ENCODE data around the gene UBE2V1. TPM values are rescaled to one million over a fixed set of nuclear protein-coding genes. Genes with fewer than 3 reads are reported as not detected.

Gene UBE2V1
- total RNA-seq, 6 donors from 2014 or later: 50.3 to 116 (median 69.9) TPM

GRCh38 chr20:50054626-50055511 is 58.1 kb downstream of the UBE2V1 start:
- Histone ChIP-seq H3K36me3 (no peaks in the 10 kb centered on the region), H3K27me3 (no peaks in the 10 kb centered on the region), H3K4me3 (no peak overlapping the region), H3K9me3 (no peaks in the 10 kb centered on the region), H3K4me1 (peaks cover 0 to 7% (median 2%) of the 10 kb centered on the region in 4 donors), H3K27ac (no peak overlapping the region)
- TF ChIP-seq POLR2AphosphoS5 (IDR thresholded peaks at IDR 0.05) (no peak), EP300 (IDR thresholded peaks at IDR 0.05) (no peak), POLR2A (IDR thresholded peaks at IDR 0.05) (no peak), CTCF (IDR thresholded peaks at IDR 0.05) (no peak)
- peak in 1 of 2 donors; percentile 87 for DNase-seq
- 60 to 62% methylated on average over 9 to 34 of the region's 34 CpGs for WGBS, 2 donors
- peak in 1 of 2 donors; percentile 35 for ATAC-seq (ENCODE audit: low FRiP score in 2 of 2)

GRCh38 chr20:50054231-50054547 is 58.8 kb downstream of the UBE2V1 start:
- Histone ChIP-seq H3K27ac (no peak overlapping the region), H3K27me3 (no peaks in the 10 kb centered on the region), H3K4me1 (peaks cover 0 to 9% (median 8%) of the 10 kb centered on the region in 4 donors), H3K4me3 (no peak overlapping the region), H3K36me3 (no peaks in the 10 kb centered on the region), H3K9me3 (no peaks in the 10 kb centered on the region)
- WGBS, 2 donors: 41 to 59% methylated on average over 3 to 5 of the region's 5 CpGs
- no peak for TF ChIP-seq POLR2A (IDR thresholded peaks at IDR 0.05)
- no peak for TF ChIP-seq POLR2AphosphoS5 (IDR thresholded peaks at IDR 0.05)
- no peak for TF ChIP-seq CTCF (IDR thresholded peaks at IDR 0.05)
- no peak for TF ChIP-seq EP300 (IDR thresholded peaks at IDR 0.05)
- ATAC-seq (ENCODE audit: low FRiP score in 2 of 2): no peak
- DNase-seq: no peak

GRCh38 chr20:50053362-50054230 is 59.4 kb downstream of the UBE2V1 start:
- Histone ChIP-seq H3K4me3 (no peak overlapping the region), H3K36me3 (no peaks in the 10 kb centered on the region), H3K9me3 (no peaks in the 10 kb centered on the region), H3K27me3 (no peaks in the 10 kb centered on the region), H3K4me1 (peaks cover 3 to 15% (median 13%) of the 10 kb centered on the region in 4 donors), H3K27ac (no peak overlapping the region)
- TF ChIP-seq POLR2A (IDR thresholded peaks at IDR 0.05): no peak
- no peak for TF ChIP-seq EP300 (IDR thresholded peaks at IDR 0.05)
- TF ChIP-seq CTCF (IDR thresholded peaks at IDR 0.05): no peak
- TF ChIP-seq POLR2AphosphoS5 (IDR thresholded peaks at IDR 0.05): no peak
- ATAC-seq (ENCODE audit: low FRiP score in 2 of 2) (no peak), DNase-seq (no peak)
- 75 to 83% methylated on average over 19 of the region's 19 CpGs for WGBS, 2 donors

GRCh38 chr20:50052550-50053361 is 60.2 kb downstream of the UBE2V1 start:
- DNase-seq (peak in 1 of 2 donors; percentile 81), ATAC-seq (ENCODE audit: low FRiP score in 2 of 2) (no peak)
- Histone ChIP-seq H3K4me3 (no peak overlapping the region), H3K36me3 (no peaks in the 10 kb centered on the region), H3K9me3 (no peaks in the 10 kb centered on the region), H3K4me1 (peaks cover 12 to 23% (median 21%) of the 10 kb centered on the region in 4 donors), H3K27me3 (no peaks in the 10 kb centered on the region), H3K27ac (no peak overlapping the region)
- TF ChIP-seq CTCF (IDR thresholded peaks at IDR 0.05) (no peak), POLR2A (IDR thresholded peaks at IDR 0.05) (no peak), EP300 (IDR thresholded peaks at IDR 0.05) (no peak), POLR2AphosphoS5 (IDR thresholded peaks at IDR 0.05) (no peak)
- WGBS, 2 donors: 26 to 55% methylated on average over 10 to 11 of the region's 20 CpGs
